Measurements from ENCODE around the gene SLC9C1. TPM values are rescaled to one million over a fixed set of nuclear protein-coding genes. Genes with fewer than 3 reads are reported as not detected.

Gene SLC9C1
- total RNA-seq, 5 donors from 2014 or later (not counting 1 experiment from before 2014, with no cell fraction given), result not detected

GRCh38 chr3:112327371-112327951, 33.4 kb upstream of the SLC9C1 start:
- no CpG with 5 or more reads among the region's 2 CpGs for WGBS (ENCODE audit: insufficient coverage)
- ChIA-PET POLR2A (no interaction called here), CTCF (interaction anchor here in 1 of 2 donors (0.7 to 2.3 kb wide), 6 partner anchors 34 to 205 kb away, joined by 3 to 15 read pairs (median 6); partner anchors contain the start of gene SLC9C1)
- no peaks in the 10 kb centered on the region for H3K9me3 ChIP-seq
- H3K4me1 ChIP-seq (ENCODE audit: control insufficient read depth in 1 of 2, extremely low read depth in 1 of 2, insufficient read depth in 2 of 2, low read length in 2 of 2), result no peaks in the 10 kb centered on the region
- H3K36me3 ChIP-seq (ENCODE audit: control insufficient read depth in 2 of 2, extremely low read depth in 1 of 2, insufficient read depth in 1 of 2, low read length in 1 of 2), result no peaks in the 10 kb centered on the region
- DNase-seq, result peak in 23 of 35 experiments; percentile 8 to 79 (median 35)
- no peak overlapping the region for H3K27ac ChIP-seq (ENCODE audit: low read length)
- peaks cover 0 to 4% of the 10 kb centered on the region in 2 experiments for H3K27me3 ChIP-seq (replicated peaks in 1 of 2; ENCODE audit: control insufficient read depth in 2 of 2, extremely low read depth in 1 of 2, insufficient read depth in 2 of 2, low read length in 1 of 2)
- H3K4me1 Mint-ChIP-seq, result peaks cover 0 to 4% (median 1%) of the 10 kb centered on the region in 3 donors
- H3K27me3 Mint-ChIP-seq, result peaks cover 4 to 8% of the 10 kb centered on the region in 2 donors
- no peaks in the 10 kb centered on the region for H3K36me3 Mint-ChIP-seq
- H3K4me3 Mint-ChIP-seq, result no peak overlapping the region
- H3K27ac Mint-ChIP-seq, result no peak overlapping the region
- ATAC-seq (replicated peaks in 1 of 4), result peak; percentile 91 to 100 (median 94)
- H3K9me3 Mint-ChIP-seq, result no peaks in the 10 kb centered on the region
- no peak overlapping the region for H3K4me3 ChIP-seq (ENCODE audit: control insufficient read depth in 1 of 2, extremely low read depth in 1 of 2, low read length in 1 of 2)

DNA sequence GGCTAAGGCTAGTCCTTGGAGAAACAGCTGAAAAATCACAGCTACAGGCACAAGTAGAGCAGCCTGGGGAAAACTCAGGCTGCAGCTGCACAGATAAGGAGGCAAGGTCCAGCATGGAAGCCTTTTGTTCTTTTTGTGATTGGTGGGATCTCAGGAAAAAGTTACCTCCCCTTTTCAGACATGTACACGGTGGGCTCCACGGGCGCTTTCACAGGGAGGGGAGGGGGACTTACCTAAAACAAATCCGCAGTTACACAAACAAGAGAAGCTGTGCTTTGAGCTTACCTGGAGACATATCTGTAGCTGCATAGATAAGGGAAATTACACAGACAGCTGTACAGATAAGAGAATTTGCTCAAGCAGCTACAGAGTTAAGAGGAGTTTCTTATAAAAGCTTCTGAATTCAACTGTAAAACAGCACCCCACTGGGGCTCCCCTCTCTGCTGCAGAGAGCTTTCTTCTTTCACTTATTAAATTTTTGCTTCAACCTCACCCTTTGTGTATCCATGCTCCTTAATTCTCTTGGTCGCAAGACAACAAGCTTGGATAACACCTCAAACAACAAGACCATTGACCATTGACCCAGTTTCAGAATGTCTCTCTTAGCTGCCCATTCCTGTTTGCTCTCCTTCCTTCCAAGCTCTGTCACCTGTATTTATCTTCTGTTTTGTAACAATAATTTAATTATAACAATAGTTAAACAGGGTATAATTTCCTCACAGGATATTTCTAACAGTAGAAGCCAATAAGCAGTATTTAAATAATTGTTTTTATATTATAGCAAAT, 28.0 kb upstream of the SLC9C1 start:
- Mint-ChIP-seq H3K4me3 (no peak overlapping the region), H3K36me3 (no peaks in the 10 kb centered on the region), H3K9me3 (no peaks in the 10 kb centered on the region), H3K4me1 (no peaks in the 10 kb centered on the region), H3K27ac (no peak overlapping the region), H3K27me3 (peaks cover 6 to 7% of the 10 kb centered on the region in 2 donors)
- Histone ChIP-seq H3K9me3 (no peaks in the 10 kb centered on the region), H3K4me1 (ENCODE audit: control insufficient read depth in 1 of 2, extremely low read depth in 1 of 2, insufficient read depth in 2 of 2, low read length in 2 of 2) (no peaks in the 10 kb centered on the region), H3K4me3 (ENCODE audit: control insufficient read depth in 1 of 2, extremely low read depth in 1 of 2, low read length in 1 of 2) (no peak overlapping the region), H3K27me3 (replicated peaks in 1 of 2; ENCODE audit: control insufficient read depth in 2 of 2, extremely low read depth in 1 of 2, insufficient read depth in 2 of 2, low read length in 1 of 2) (no peaks in the 10 kb centered on the region), H3K36me3 (ENCODE audit: control insufficient read depth in 2 of 2, extremely low read depth in 1 of 2, insufficient read depth in 1 of 2, low read length in 1 of 2) (no peaks in the 10 kb centered on the region), H3K27ac (ENCODE audit: low read length) (no peak overlapping the region)
- ATAC-seq (replicated peaks in 1 of 4), result no peak
- CTCF ChIA-PET, result interaction anchor here (0.5 to 2.0 kb wide), 11 partner anchors 10 to 616 kb away, joined by 3 to 21 read pairs (median 4); partner anchors contain the start of genes CD200 (in 1 of the 2) and SLC9C1 (in 1 of the 2)
- DNase-seq, result no peak
- no CpG with 5 or more reads among the region's 5 CpGs for WGBS (ENCODE audit: insufficient coverage)
- POLR2A ChIA-PET, result interaction anchor here (0.5 to 0.7 kb wide), 4 partner anchors 10 to 219 kb away, joined by 3 to 6 read pairs (median 4); no protein-coding TSS in a partner anchor

GRCh38 chr3:112320691-112321090, 26.7 kb upstream of the SLC9C1 start:
- H3K4me1 ChIP-seq (ENCODE audit: control insufficient read depth in 1 of 2, extremely low read depth in 1 of 2, insufficient read depth in 2 of 2, low read length in 2 of 2), result no peaks in the 10 kb centered on the region
- no peak overlapping the region for H3K27ac ChIP-seq (ENCODE audit: low read length)
- no peak for ATAC-seq (replicated peaks in 1 of 4)
- Mint-ChIP-seq H3K4me1 (no peaks in the 10 kb centered on the region), H3K9me3 (peaks cover 0 to 3% (median 0%) of the 10 kb centered on the region in 3 donors), H3K36me3 (no peaks in the 10 kb centered on the region), H3K4me3 (no peak overlapping the region), H3K27me3 (peaks cover 4 to 7% of the 10 kb centered on the region in 2 donors), H3K27ac (no peak overlapping the region)
- ChIA-PET CTCF (interaction anchor here (0.6 kb wide), 3 partner anchors 22 to 69 kb away, joined by 3 to 5 read pairs (median 4); no protein-coding TSS in a partner anchor), POLR2A (interaction anchor here in 1 of 2 donors (0.7 kb wide), 1 partner anchor 274 kb away, joined by 12 read pairs; no protein-coding TSS in a partner anchor)
- DNase-seq, result no peak
- whole genome bisulfite sequencing (ENCODE audit: insufficient coverage), result no CpG with 5 or more reads among the region's 1 CpG
- no peaks in the 10 kb centered on the region for H3K9me3 ChIP-seq
- H3K27me3 ChIP-seq (replicated peaks in 1 of 2; ENCODE audit: control insufficient read depth in 2 of 2, extremely low read depth in 1 of 2, insufficient read depth in 2 of 2, low read length in 1 of 2), result no peaks in the 10 kb centered on the region
- H3K4me3 ChIP-seq (ENCODE audit: control insufficient read depth in 1 of 2, extremely low read depth in 1 of 2, low read length in 1 of 2), result no peak overlapping the region
- no peaks in the 10 kb centered on the region for H3K36me3 ChIP-seq (ENCODE audit: control insufficient read depth in 2 of 2, extremely low read depth in 1 of 2, insufficient read depth in 1 of 2, low read length in 1 of 2)

DNA sequence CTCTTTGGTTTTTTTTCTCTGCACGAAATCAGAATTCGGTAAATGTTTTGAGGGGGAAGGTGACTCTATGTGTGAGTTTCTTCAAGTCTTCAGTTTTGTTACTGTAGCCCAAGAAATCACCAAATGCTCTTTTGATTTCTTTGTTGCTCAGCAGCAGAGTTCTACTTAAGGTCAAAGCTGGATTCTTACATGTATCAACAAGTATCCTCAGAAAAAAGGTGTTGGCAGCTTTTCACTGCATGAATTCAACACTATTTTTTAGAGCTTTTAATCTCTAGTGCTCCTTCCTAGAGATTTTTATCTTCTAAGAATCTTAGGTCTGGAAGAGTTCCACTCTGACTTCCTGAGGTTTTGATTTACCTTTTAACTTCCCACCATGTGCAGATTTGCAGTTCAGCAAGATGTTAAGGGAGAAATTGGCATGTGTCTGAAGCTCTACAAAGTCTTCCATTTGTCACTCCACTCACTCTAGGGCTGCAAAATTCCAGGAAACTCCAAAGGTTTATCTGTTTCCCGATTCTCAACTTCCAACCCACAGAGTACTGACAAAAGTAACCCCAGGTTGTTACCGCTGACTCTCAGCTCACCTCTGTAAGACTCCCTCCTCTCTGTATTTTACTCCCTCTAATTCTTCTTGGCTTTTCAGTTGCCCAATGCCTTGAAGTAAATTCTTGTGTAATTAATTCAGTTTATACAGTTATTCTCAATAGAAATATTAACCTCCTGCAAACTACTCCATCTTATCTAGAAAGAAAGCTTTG, 25.7 kb upstream of the SLC9C1 start:
- H3K27ac Mint-ChIP-seq, result no peak overlapping the region
- Histone ChIP-seq H3K27ac (ENCODE audit: low read length) (no peak overlapping the region), H3K4me3 (ENCODE audit: control insufficient read depth in 1 of 2, extremely low read depth in 1 of 2, low read length in 1 of 2) (no peak overlapping the region), H3K4me1 (ENCODE audit: control insufficient read depth in 1 of 2, extremely low read depth in 1 of 2, insufficient read depth in 2 of 2, low read length in 2 of 2) (no peaks in the 10 kb centered on the region), H3K36me3 (ENCODE audit: control insufficient read depth in 2 of 2, extremely low read depth in 1 of 2, insufficient read depth in 1 of 2, low read length in 1 of 2) (no peaks in the 10 kb centered on the region), H3K9me3 (no peaks in the 10 kb centered on the region), H3K27me3 (replicated peaks in 1 of 2; ENCODE audit: control insufficient read depth in 2 of 2, extremely low read depth in 1 of 2, insufficient read depth in 2 of 2, low read length in 1 of 2) (no peaks in the 10 kb centered on the region)
- DNase-seq (no peak), ATAC-seq (replicated peaks in 1 of 4) (no peak)
- POLR2A ChIA-PET, result interaction anchor here in 1 of 2 donors (0.6 kb wide), 1 partner anchor 12 kb away, joined by 4 read pairs; no protein-coding TSS in a partner anchor
- WGBS (ENCODE audit: insufficient coverage), result 80% methylated on average over 2 of the region's 4 CpGs
- peaks cover 0 to 4% (median 3%) of the 10 kb centered on the region in 3 donors for H3K9me3 Mint-ChIP-seq
- no peak overlapping the region for H3K4me3 Mint-ChIP-seq
- H3K36me3 Mint-ChIP-seq, result no peaks in the 10 kb centered on the region
- peaks cover 1 to 7% of the 10 kb centered on the region in 2 donors for H3K27me3 Mint-ChIP-seq
- CTCF ChIA-PET, result interaction anchor here (0.9 to 1.4 kb wide), 4 partner anchors 26 to 213 kb away, joined by 4 to 7 read pairs (median 5); partner anchors contain the start of gene SLC9C1 (in 1 of the 2)
- no peaks in the 10 kb centered on the region for H3K4me1 Mint-ChIP-seq

- no peak for DNase-seq
- POLR2A ChIA-PET, result no interaction called here
Observed at GRCh38 chr3:112315791-112316190, 21.8 kb upstream of the SLC9C1 start.

DNA sequence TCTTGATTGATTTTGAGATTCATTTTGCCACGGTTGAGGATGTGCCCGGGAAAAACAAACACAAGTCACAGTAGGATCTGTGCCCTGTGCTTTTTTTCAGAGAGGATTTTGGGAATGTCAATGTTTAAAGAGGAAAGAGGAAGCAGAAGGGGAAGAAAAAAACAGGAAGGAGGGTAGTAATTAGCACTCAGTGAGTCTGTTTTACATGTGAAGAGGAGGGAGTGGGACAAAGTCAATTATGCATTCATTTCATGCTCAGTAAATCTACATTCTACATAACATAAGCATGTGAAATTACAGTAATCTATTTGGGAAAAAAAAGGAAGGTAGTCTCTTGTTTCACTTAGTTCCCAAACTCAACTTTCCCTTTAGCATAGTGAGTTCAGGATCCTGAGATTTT, 20.6 kb upstream of the SLC9C1 start:
- POLR2A ChIA-PET, result no interaction called here
- no peaks in the 10 kb centered on the region for H3K4me1 ChIP-seq (ENCODE audit: control insufficient read depth in 1 of 2, extremely low read depth in 1 of 2, insufficient read depth in 2 of 2, low read length in 2 of 2)
- H3K9me3 ChIP-seq, result no peaks in the 10 kb centered on the region
- no peak overlapping the region for H3K27ac ChIP-seq (ENCODE audit: low read length)
- DNase-seq (no peak), ATAC-seq (replicated peaks in 1 of 4) (no peak)
- Mint-ChIP-seq H3K9me3 (peaks cover 0 to 4% (median 3%) of the 10 kb centered on the region in 3 donors), H3K27ac (no peak overlapping the region), H3K27me3 (no peaks in the 10 kb centered on the region), H3K36me3 (no peaks in the 10 kb centered on the region), H3K4me1 (no peaks in the 10 kb centered on the region), H3K4me3 (no peak overlapping the region)
- CTCF ChIA-PET, result no interaction called here
- no peak overlapping the region for H3K4me3 ChIP-seq (ENCODE audit: control insufficient read depth in 1 of 2, extremely low read depth in 1 of 2, low read length in 1 of 2)
- whole genome bisulfite sequencing (ENCODE audit: insufficient coverage), result 95% methylated on average over 2 of the region's 2 CpGs
- H3K27me3 ChIP-seq (replicated peaks in 1 of 2; ENCODE audit: control insufficient read depth in 2 of 2, extremely low read depth in 1 of 2, insufficient read depth in 2 of 2, low read length in 1 of 2), result no peaks in the 10 kb centered on the region
- H3K36me3 ChIP-seq (ENCODE audit: control insufficient read depth in 2 of 2, extremely low read depth in 1 of 2, insufficient read depth in 1 of 2, low read length in 1 of 2), result no peaks in the 10 kb centered on the region

More at GRCh38 chr3:112315791-112316190, 21.8 kb upstream of the SLC9C1 start:
- Mint-ChIP-seq H3K27ac (no peak overlapping the region), H3K4me1 (no peaks in the 10 kb centered on the region), H3K9me3 (peaks cover 0 to 4% (median 3%) of the 10 kb centered on the region in 3 donors), H3K27me3 (no peaks in the 10 kb centered on the region), H3K4me3 (no peak overlapping the region), H3K36me3 (no peaks in the 10 kb centered on the region)
- no peaks in the 10 kb centered on the region for H3K4me1 ChIP-seq (ENCODE audit: control insufficient read depth in 1 of 2, extremely low read depth in 1 of 2, insufficient read depth in 2 of 2, low read length in 2 of 2)
- no peak for ATAC-seq (replicated peaks in 1 of 4)
- no peak overlapping the region for H3K4me3 ChIP-seq (ENCODE audit: control insufficient read depth in 1 of 2, extremely low read depth in 1 of 2, low read length in 1 of 2)
- CTCF ChIA-PET, result interaction anchor here in 1 of 2 donors (1.2 kb wide), 1 partner anchor 22 kb away, joined by 3 read pairs; the partner anchor contains the start of gene SLC9C1
- H3K27ac ChIP-seq (ENCODE audit: low read length), result no peak overlapping the region
- no peaks in the 10 kb centered on the region for H3K9me3 ChIP-seq
- no peaks in the 10 kb centered on the region for H3K36me3 ChIP-seq (ENCODE audit: control insufficient read depth in 2 of 2, extremely low read depth in 1 of 2, insufficient read depth in 1 of 2, low read length in 1 of 2)
- H3K27me3 ChIP-seq (replicated peaks in 1 of 2; ENCODE audit: control insufficient read depth in 2 of 2, extremely low read depth in 1 of 2, insufficient read depth in 2 of 2, low read length in 1 of 2), result no peaks in the 10 kb centered on the region
- WGBS (ENCODE audit: insufficient coverage), result 25% methylated on average over 1 of the region's 1 CpG
